WERI-Rb-1 (cell line): Measurements from ENCODE around the gene MCRS1.
A peak's percentile ranks its signal among the peaks of the same experiment; 100 is the strongest.
"Not testable (repeated sequence)": the region's sequence is repeated elsewhere in the genome, so short reads cannot be mapped to it uniquely, and the experiment has no call there.

Experiments used
- DNase-seq: peaks from one replicate; pipeline ENCODE4 v3.0.0-alpha.2; 2020
- H3K27ac ChIP-seq: fragments of 250-450 bp; sonication (Bioruptor Pico); 2 replicates; pipeline ENCODE4 v1.5.1; 2020; ENCODE audit warnings: mild to moderate bottlenecking, moderate library complexity
- H3K27me3 ChIP-seq: fragments of 250-450 bp; sonication (Bioruptor Pico); 2 replicates; pipeline ENCODE4 v1.5.1; 2021; ENCODE audit warnings: mild to moderate bottlenecking, low read depth, moderate library complexity; ENCODE audit not compliant: insufficient read depth, severe bottlenecking
- H3K36me3 ChIP-seq: fragments of 250-450 bp; sonication (Bioruptor Pico); 2 replicates; pipeline ENCODE4 v1.5.1; 2020; ENCODE audit warnings: mild to moderate bottlenecking, moderate library complexity
- H3K4me3 ChIP-seq: 2 replicates; pipeline ENCODE4 v1.5.1; 2011; ENCODE audit warnings: low read depth, mild to moderate bottlenecking, control low read depth, low read length
- H3K9me3 ChIP-seq: fragments of 250-450 bp; sonication (Bioruptor Pico); 2 replicates; pipeline ENCODE4 v1.5.1; 2021; ENCODE audit warnings: mild to moderate bottlenecking, moderate library complexity; ENCODE audit not compliant: severe bottlenecking
- TF ChIP-seq, protein P1 (sequence below): IDR thresholded peaks from 2 replicates; pipeline ENCODE4 v1.5.1; 2011; ENCODE audit warnings: low read depth, mild to moderate bottlenecking, control low read depth, inconsistent platforms, low read length

The MCRS1 gene

DNA sequence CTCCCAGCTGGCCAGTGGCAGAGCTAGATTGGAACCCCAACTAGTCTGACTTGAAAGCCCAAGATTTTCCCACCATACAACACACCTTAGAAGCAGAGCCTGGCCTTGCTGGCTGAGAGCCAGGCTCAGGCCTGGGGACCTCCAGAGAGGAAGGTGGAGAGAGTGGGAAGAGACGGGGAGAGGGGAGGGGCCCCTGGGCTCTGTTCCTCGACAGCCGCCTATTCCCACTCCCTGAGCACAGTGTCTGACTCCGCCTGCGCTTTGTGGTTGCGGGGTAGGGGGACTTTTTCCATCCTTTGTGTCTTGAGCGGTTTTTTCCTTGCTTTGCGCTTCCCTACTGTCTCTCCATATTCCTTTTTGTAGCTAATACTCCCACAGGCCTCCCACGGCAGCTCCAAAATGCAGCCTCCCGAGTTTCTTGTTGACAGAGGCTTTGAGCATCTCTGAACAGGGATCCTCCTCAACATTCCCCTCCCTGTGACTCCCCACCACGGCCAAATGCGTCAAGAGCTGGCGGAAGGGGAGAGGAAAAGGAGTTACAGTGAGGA is 33.1 kb downstream of the MCRS1 start:
- TF ChIP-seq, protein P1, sequence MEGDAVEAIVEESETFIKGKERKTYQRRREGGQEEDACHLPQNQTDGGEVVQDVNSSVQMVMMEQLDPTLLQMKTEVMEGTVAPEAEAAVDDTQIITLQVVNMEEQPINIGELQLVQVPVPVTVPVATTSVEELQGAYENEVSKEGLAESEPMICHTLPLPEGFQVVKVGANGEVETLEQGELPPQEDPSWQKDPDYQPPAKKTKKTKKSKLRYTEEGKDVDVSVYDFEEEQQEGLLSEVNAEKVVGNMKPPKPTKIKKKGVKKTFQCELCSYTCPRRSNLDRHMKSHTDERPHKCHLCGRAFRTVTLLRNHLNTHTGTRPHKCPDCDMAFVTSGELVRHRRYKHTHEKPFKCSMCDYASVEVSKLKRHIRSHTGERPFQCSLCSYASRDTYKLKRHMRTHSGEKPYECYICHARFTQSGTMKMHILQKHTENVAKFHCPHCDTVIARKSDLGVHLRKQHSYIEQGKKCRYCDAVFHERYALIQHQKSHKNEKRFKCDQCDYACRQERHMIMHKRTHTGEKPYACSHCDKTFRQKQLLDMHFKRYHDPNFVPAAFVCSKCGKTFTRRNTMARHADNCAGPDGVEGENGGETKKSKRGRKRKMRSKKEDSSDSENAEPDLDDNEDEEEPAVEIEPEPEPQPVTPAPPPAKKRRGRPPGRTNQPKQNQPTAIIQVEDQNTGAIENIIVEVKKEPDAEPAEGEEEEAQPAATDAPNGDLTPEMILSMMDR: no peak
- H3K27me3 ChIP-seq: peaks cover 8% of the 10 kb centered on the region
- no peak overlapping the region for H3K4me3 ChIP-seq
- H3K9me3 ChIP-seq: no peaks in the 10 kb centered on the region
- no peaks in the 10 kb centered on the region for H3K36me3 ChIP-seq
- no peak for DNase-seq
- no peak overlapping the region for H3K27ac ChIP-seq

DNA sequence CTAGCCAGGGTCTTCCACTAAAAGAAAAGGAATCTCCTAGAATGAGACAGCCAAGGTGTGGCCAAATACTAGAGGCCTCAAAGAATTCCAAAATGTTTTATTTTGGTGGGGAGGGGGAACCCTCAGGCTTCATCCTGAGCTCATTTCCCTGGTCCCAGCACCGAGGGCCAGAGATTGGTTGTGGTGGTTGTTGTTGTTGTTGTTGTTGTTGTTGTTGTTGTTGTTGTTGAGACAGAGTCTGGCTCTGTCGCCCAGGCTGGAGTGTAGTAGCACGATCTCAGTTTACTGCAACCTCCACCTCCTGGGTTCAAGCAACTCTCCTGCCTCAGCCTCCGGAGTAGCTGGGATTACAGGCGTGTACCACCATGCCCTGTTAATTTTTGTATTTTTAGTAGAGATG is 33.8 kb downstream of the MCRS1 start:
- not testable (repeated sequence) for DNase-seq, H3K27ac ChIP-seq, H3K36me3 ChIP-seq, H3K9me3 ChIP-seq, H3K27me3 ChIP-seq, H3K4me3 ChIP-seq

DNA sequence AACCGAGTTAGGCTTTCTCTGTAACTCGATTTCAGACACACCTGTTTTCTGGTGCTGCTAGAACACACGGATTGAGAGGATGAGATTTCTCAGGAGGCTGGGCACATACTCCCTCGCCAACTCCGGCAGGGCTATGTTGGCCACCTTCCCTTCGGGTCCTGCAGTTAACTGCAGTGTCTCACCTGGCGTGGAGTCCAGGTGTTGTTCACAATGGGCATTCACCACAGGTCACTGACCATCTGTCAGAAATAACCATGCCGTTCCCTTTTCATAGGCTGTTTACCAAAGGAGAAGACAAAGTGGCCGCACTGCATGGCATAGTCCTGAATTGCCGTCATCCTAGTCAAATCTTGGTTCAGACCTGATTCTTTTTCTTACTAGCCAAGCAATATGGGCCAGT is 34.6 kb downstream of the MCRS1 start:
- Histone ChIP-seq H3K27me3 (peaks cover 4% of the 10 kb centered on the region), H3K36me3 (peaks cover 4% of the 10 kb centered on the region; the same call in 1 of the 2 replicates), H3K9me3 (no peaks in the 10 kb centered on the region), H3K27ac (no peak overlapping the region), H3K4me3 (no peak overlapping the region)
- no peak for DNase-seq
- TF ChIP-seq, protein P1: no peak

DNA sequence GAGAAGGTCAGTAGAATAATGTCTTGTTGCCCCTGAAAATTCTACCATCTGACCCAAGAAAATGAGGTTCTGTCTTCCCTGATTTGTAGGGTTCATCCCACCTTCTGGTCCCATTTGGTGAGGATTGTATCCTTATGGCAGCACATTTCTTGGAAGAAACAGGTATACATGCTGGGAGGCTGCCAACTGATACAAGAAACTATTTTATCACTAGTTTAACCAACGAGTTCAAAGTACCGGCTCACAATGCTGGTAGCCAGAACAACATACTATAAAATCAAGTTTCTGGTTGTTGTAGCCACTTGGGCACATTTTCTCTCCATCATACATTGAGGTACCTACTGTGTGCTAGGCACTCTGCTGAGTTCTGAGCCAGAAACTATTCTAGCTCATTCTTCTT is 36.2 kb downstream of the MCRS1 start:
- H3K27ac ChIP-seq: no peak overlapping the region
- H3K9me3 ChIP-seq: no peaks in the 10 kb centered on the region
- H3K4me3 ChIP-seq: no peak overlapping the region
- peaks cover 5% of the 10 kb centered on the region; the same call in 1 of the 2 replicates for H3K36me3 ChIP-seq
- no peaks in the 10 kb centered on the region for H3K27me3 ChIP-seq
- TF ChIP-seq, protein P1: no peak
- no peak for DNase-seq

GRCh38 chr12:49529414-49529813 is 38.5 kb downstream of the MCRS1 start:
- H3K27me3 ChIP-seq: no peaks in the 10 kb centered on the region
- no peak for DNase-seq
- no peak overlapping the region for H3K27ac ChIP-seq
- TF ChIP-seq, protein P1: no peak
- no peaks in the 10 kb centered on the region for H3K9me3 ChIP-seq
- H3K4me3 ChIP-seq: no peak overlapping the region
- peaks cover 22% of the 10 kb centered on the region for H3K36me3 ChIP-seq

DNA sequence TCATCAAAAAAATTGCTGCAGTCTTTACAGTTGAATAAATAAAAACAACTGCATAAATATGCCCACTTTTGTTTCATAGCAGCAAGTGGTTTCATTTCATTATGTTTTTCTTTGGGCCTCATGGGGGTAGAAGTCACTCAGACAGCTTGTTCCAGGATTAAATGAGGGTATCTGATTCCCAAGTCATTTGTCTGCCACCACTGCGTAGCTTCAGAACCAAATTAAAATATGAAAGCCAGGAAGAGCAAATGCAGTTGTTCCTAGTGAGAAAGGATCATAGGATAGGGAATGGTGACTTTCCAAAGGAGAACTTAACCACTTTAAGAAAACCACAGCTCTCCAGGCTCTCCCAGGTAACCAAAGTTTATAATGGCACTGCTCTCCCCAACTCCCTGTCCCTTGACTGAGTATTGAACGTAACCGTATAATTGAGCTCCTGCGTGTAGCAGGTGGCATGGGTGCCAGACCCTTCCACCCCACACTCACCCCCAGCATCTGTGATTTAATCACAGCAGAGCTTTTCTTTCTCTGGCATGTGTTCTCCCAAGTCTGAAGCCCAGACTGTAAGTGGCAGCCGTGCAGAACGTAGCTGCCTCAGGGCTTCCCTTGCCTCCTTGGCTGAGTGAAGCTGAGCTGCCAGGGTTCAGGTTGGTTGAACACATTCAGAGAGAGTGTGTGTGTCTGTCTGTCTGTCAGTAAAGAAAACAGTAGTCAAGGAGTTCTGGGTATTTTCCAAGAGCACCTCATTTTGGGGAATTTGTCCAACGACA is 40.4 kb downstream of the MCRS1 start:
- H3K4me3 ChIP-seq: peak overlapping the region; percentile 19
- no peaks in the 10 kb centered on the region for H3K27me3 ChIP-seq
- TF ChIP-seq, protein P1: no peak
- DNase-seq: peak; percentile 71
- H3K36me3 ChIP-seq: peaks cover 24% of the 10 kb centered on the region
- no peaks in the 10 kb centered on the region for H3K9me3 ChIP-seq
- H3K27ac ChIP-seq: peak overlapping the region; percentile 86
